ENCODE results near the gene CARS2.
"Not testable (repeated sequence)": the region's sequence is repeated elsewhere in the genome, so short reads cannot be mapped to it uniquely, and the experiment has no call there.

Gene CARS2

GRCh38 chr13:110610955-110611595, 94.8 kb downstream of the CARS2 start:
- DNase-seq: no peak

GRCh38 chr13:110607675-110608224, 98.2 kb downstream of the CARS2 start:
- no peak for DNase-seq

GRCh38 chr13:110606281-110606680, 99.6 kb downstream of the CARS2 start:
- DNase-seq: not testable (repeated sequence)

GRCh38 chr13:110605132-110605531, 100.8 kb downstream of the CARS2 start:
- DNase-seq: no peak

GRCh38 chr13:110600980-110601379, 104.9 kb downstream of the CARS2 start:
- DNase-seq: no peak

GRCh38 chr13:110600261-110600819, 105.6 kb downstream of the CARS2 start:
- no peak for DNase-seq

GRCh38 chr13:110597041-110597689, 108.8 kb downstream of the CARS2 start:
- DNase-seq: no peak

GRCh38 chr13:110593430-110594130, 112.3 kb downstream of the CARS2 start:
- no peak for DNase-seq

- no peak for DNase-seq
These were observed 113.3 kb downstream of the CARS2 start for GRCh38 chr13:110592665-110593064.
